Stimulated activated memory B cell treated with anti-CD40 and anti-IgM and Interleukin-4, amounts not matched to agents 10 μg/mL and 1 μg/mL and 100 μg/mL, for 72 hours (primary cell): ENCODE measurements around the gene NKAIN4.

Experiments
- ATAC-seq: fragments of 150-1000 bp; cut with Tn5 transposase; 2 replicates; pipeline ENCODE4 v1.10.0; 2021
- H3K27ac Mint-ChIP-seq: one replicate; pipeline ENCODE4 v1.8.0; 2022; ENCODE audit warnings: mild to moderate bottlenecking, mixed read lengths
- H3K27me3 Mint-ChIP-seq: one replicate; pipeline ENCODE4 v1.8.0; 2022; ENCODE audit warnings: mixed read lengths
- H3K36me3 Mint-ChIP-seq: one replicate; pipeline ENCODE4 v1.8.0; 2022; ENCODE audit warnings: mixed read lengths
- H3K4me1 Mint-ChIP-seq: one replicate; pipeline ENCODE4 v1.8.0; 2022; ENCODE audit warnings: mixed read lengths
- H3K4me3 Mint-ChIP-seq: one replicate; pipeline ENCODE4 v1.8.0; 2022; ENCODE audit warnings: mild to moderate bottlenecking, moderate library complexity, mixed read lengths
- H3K9me3 Mint-ChIP-seq: one replicate; pipeline ENCODE4 v1.8.0; 2022; ENCODE audit warnings: mixed read lengths

Gene NKAIN4

DNA sequence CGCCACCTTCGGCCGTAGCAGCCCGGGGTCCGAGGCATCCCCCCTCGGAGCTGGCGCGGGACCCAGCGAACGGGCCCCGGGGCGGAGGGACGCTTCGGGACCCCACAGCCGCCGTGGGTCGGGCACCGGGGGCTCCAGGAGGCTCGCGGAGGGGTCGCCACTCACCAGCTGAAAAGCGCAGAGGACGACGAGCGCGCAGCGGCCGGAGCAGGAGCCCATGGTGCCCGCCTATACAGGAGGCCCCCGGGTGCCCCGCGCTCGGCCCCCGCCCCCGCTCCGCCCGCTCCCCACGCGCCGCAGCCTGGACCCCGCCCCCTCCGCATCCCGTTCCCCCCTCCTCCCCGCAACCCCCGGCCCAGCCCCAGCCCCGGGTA lies at the start of gene NKAIN4:
TSS of gene NKAIN4 (minus strand) at position 232 of the 374 bp plus-strand sequence. CDS start at position 219, 13 bp downstream.
- no peak within 1 kb of the TSS for H3K27ac Mint-ChIP-seq
- ATAC-seq, result no peak
- H3K4me1 Mint-ChIP-seq, result peaks cover 11% of the 10 kb centered on the region
- no peaks in the 10 kb centered on the region for H3K36me3 Mint-ChIP-seq
- H3K9me3 Mint-ChIP-seq, result peaks cover 3% of the 10 kb centered on the region
- H3K4me3 Mint-ChIP-seq, result no peak within 1 kb of the TSS
- H3K27me3 Mint-ChIP-seq, result peaks cover 87% of the 10 kb centered on the region

DNA sequence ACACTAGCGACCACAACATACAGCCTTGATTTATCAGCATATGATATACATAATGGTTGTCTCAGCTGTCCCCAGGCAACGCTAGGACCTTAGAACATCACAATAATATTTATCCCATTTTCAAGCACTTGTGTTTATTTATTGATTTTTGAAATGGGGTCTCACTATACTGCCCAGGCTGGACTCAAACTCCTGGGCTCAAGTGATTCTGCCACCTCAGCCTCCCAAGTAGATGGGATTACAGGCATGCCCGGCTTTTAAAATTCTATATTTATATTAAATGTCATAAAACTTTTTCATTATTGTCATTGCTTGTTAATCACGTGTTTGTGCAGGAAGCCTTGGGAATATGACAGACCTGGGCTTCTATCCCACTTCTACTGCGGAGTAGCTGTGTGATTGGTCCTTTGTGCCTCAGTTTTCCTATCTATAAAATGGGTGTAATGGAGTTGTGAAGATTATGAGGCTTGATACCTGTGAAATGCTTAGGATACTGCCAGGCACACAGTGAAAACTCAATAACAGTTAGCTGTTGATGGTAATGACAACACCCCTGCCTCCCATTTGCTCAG lies 48.9 kb upstream of the NKAIN4 start:
- H3K36me3 Mint-ChIP-seq, result no peaks in the 10 kb centered on the region
- H3K4me3 Mint-ChIP-seq, result no peak overlapping the region
- no peak for ATAC-seq

DNA sequence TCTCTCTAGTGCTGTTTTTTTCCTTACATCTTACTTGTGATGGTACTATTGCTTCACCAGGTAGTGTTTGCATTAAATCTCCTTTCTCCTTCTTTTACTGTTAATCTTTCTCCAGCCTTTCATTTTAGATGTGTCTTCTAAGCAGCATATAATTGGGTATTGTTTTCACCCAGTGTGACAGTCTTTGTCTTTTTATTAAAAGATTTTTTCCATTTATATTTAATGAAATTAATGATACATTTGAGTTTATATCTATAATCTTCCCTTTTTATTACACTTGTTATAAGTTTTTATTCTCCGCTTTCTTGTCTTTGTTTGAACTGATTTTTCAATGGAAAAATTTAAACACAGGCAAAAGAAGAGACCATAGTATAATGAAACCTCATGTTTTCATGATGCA lies 47.4 kb upstream of the NKAIN4 start:
- Mint-ChIP-seq H3K27ac (no peak overlapping the region), H3K27me3 (peaks cover 59% of the 10 kb centered on the region), H3K9me3 (peaks cover 11% of the 10 kb centered on the region), H3K4me1 (no peaks in the 10 kb centered on the region), H3K36me3 (no peaks in the 10 kb centered on the region), H3K4me3 (no peak overlapping the region)
- no peak for ATAC-seq

More for the DNA sequence above, 48.9 kb upstream of the NKAIN4 start:
- H3K4me1 Mint-ChIP-seq, result no peaks in the 10 kb centered on the region
- H3K9me3 Mint-ChIP-seq, result peaks cover 11% of the 10 kb centered on the region
- no peak overlapping the region for H3K27ac Mint-ChIP-seq
- peaks cover 45% of the 10 kb centered on the region for H3K27me3 Mint-ChIP-seq

DNA sequence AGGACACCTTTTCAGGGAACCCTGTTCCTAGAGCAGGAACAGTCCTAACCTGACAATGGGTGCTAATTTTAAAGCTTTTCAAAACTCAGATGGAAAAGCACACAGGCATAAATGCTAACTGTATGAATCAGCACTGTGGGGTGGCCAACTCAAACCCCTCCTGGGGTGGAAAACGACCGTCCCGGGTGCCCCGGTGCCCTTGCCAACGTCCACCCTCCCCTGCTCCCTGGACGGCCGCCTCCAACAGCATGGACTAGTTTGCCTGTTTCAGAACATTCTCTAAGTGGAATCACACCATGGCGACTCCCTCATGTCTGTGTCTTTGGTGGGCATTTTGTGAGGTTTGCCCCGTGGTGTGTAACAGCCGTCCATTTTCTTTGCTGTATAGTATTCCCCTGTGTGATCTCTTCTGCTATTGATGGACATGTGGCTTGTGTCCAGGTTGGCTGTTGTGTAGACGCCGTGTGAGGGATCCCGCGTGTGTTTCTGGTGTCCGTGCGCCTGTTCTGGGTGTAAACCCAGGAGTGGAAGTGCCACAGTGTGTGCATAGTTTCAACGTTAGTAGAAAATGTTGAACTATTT lies 44.6 kb upstream of the NKAIN4 start:
- Mint-ChIP-seq H3K4me3 (no peak overlapping the region), H3K27me3 (peaks cover 84% of the 10 kb centered on the region), H3K27ac (no peak overlapping the region), H3K9me3 (peaks cover 8% of the 10 kb centered on the region), H3K4me1 (no peaks in the 10 kb centered on the region), H3K36me3 (no peaks in the 10 kb centered on the region)
- ATAC-seq, result no peak

DNA sequence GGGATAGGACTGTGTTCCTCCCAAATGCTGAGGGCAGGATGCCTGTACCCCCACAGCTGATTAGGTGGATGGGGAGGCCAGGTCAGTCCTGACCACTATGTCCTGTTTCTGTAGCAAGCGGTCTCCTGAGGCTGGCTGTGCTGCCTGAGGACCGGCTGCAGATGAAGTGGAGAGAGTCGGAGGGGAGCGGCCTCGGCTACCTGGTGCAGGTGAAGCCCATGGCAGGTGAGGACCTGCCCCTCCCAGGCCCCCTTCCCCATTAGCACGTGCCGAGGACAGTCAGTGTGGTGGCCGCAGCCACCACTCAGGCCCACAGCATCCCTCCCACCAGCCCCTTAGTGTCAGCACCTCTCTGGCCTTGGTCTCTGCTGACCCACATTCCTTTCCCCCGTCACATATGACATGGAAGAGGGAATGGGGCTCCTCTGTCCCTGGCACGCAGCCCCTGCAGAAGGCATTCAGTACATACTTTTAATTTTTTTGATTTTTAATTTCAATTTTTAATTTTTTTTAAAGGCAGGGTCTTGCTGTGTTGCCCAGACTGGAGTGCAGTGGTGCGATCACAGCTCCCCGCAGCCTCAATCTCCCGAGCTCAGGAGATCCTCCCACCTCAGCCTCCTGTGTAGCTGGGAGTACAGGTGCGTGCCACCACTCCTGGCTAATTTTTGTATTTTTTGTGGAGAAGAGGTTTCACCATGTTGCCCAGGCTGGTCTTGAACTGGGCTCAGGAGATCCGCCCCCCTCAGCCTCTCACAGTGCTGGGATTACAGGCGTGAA lies 43.7 kb upstream of the NKAIN4 start:
- Mint-ChIP-seq H3K27ac (no peak overlapping the region), H3K4me3 (no peak overlapping the region), H3K9me3 (peaks cover 8% of the 10 kb centered on the region), H3K27me3 (peaks cover 91% of the 10 kb centered on the region), H3K36me3 (no peaks in the 10 kb centered on the region), H3K4me1 (no peaks in the 10 kb centered on the region)
- ATAC-seq, result no peak

DNA sequence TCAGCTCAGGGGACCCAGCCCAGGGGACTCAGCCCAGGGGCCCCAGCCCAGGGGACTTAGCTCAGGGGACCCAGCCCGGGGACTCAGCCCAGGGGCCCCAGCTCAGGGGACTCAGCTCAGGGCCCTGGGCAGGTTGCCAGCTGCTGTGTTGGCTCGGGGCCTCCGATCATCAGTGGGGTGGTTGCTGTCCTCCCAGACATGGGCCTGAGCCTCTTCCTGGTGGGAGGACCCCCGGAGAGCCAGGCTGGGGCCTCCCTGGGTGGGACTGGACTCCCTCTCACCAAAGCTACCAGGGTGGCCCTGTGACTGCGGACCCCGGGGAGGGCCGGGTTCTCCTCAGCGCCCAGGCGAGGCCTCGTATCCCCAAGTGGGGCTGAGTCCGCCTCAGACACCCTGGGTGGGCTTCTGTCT lies 43.1 kb upstream of the NKAIN4 start:
- H3K4me3 Mint-ChIP-seq, result no peak overlapping the region
- no peak for ATAC-seq

DNA sequence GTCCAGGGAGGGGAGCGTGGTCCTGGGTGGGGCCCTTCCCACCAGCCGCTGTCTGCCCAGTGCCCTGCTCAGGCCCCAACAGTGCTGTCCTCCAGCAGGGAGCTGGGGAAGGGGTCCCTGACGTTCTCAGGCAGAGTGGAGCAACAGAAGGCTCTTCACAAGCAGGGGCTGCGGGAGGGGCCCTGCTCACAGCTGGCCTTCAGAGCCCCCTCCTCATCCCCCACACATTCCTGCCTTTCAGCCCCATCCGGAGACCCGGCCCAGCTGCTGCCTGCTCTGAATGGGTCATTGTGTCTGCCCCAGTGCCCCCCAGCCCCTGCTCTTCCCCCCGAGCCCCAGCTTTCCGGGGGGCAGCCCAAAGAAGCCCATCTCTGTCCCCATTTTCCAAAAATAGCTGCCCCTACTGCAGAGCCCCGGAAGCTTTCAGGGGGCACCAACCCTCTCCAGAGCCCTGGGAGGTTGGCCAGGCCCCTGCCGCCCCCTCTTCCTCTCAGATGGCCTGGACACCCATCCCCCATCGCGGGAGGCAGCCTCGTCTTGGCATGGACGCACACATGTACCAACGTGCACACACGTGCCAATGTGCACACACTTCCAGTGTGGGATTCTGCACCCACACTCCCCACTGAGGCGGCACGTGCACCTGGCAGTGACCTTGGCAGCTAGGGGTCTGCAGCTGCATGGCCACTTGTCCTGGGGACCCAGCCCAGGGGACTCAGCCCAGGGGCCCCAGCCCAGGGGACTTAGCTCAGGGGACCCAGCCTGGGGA lies 42.5 kb upstream of the NKAIN4 start:
- Mint-ChIP-seq H3K9me3 (peaks cover 8% of the 10 kb centered on the region), H3K36me3 (no peaks in the 10 kb centered on the region), H3K27ac (no peak overlapping the region), H3K4me1 (no peaks in the 10 kb centered on the region), H3K4me3 (no peak overlapping the region), H3K27me3 (peaks cover 91% of the 10 kb centered on the region)
- ATAC-seq, result no peak

More for the DNA sequence above, 43.1 kb upstream of the NKAIN4 start:
- Mint-ChIP-seq H3K4me1 (no peaks in the 10 kb centered on the region), H3K27me3 (peaks cover 91% of the 10 kb centered on the region), H3K27ac (no peak overlapping the region), H3K9me3 (peaks cover 8% of the 10 kb centered on the region), H3K36me3 (no peaks in the 10 kb centered on the region)

DNA sequence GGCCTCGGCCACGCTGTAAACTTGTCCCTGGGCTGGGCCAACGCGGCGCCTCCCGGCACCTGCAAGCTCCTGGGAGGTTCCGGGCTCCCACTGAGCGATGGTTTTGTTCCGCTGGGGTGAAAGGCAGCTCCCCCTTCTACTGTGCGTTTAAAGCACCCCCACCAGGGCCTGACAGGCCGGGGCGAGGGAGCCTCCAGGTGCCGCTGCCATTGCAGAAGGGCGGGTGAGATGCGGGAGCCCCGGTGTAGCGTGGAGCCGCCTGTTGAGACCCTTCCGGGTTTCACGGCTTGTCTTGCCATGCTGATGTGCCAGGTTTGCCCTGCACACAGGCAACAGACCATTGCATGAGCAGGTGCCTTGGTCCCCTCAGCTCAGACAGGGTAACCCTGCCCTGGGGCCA lies 41.6 kb upstream of the NKAIN4 start:
- H3K27me3 Mint-ChIP-seq, result peaks cover 82% of the 10 kb centered on the region

DNA sequence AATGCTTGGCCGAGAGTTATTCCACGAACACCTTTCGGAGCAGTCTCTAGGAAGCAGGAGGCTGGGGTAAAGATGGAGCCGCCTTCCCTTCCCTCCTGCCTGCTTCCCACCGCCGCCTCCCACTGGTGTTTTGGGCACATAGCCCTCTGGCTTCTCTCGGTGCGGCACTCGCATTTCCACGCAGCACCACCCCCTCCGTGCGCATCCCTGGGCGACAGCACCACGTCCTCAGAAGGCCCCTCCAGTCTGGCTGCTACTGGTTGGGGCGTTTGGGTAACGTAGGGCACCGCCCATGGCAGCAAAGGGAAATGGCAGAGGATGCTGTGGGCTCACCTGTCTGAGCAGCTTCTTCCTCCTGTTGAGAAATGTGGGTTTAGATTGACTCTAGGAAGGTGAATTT lies 41.2 kb upstream of the NKAIN4 start:
- H3K4me1 Mint-ChIP-seq, result peaks cover 6% of the 10 kb centered on the region
- H3K27ac Mint-ChIP-seq, result no peak overlapping the region
- H3K36me3 Mint-ChIP-seq, result no peaks in the 10 kb centered on the region
- H3K27me3 Mint-ChIP-seq, result peaks cover 78% of the 10 kb centered on the region
- H3K9me3 Mint-ChIP-seq, result peaks cover 4% of the 10 kb centered on the region
- no peak overlapping the region for H3K4me3 Mint-ChIP-seq
- ATAC-seq, result no peak

More for the DNA sequence above, 41.6 kb upstream of the NKAIN4 start:
- ATAC-seq, result no peak
- H3K36me3 Mint-ChIP-seq, result no peaks in the 10 kb centered on the region
- H3K27ac Mint-ChIP-seq, result no peak overlapping the region
- H3K4me1 Mint-ChIP-seq, result peaks cover 2% of the 10 kb centered on the region
- H3K4me3 Mint-ChIP-seq, result no peak overlapping the region
- peaks cover 4% of the 10 kb centered on the region for H3K9me3 Mint-ChIP-seq

DNA sequence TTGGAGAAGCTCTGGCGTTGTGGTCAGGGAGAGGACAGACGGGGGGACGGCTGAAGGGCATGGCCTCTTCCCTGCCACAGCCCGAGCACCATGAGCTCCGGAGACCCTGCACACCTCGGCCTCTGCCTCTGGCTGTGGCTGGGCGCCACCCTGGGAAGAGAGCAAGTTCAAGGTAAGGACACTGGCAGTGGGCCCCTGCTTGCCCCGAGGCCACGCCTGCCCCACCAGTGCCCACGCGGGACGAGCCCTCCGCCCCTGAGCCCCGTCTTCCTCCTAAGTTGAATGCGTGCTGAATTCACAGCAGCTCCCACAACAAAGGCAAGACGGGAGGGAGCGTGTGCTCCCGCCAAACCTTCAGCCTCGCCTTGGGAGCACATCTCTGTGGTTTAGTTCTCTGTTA lies 40.8 kb upstream of the NKAIN4 start:
- Mint-ChIP-seq H3K4me1 (peaks cover 6% of the 10 kb centered on the region), H3K27ac (no peak overlapping the region), H3K36me3 (no peaks in the 10 kb centered on the region), H3K27me3 (peaks cover 74% of the 10 kb centered on the region), H3K4me3 (no peak overlapping the region), H3K9me3 (peaks cover 4% of the 10 kb centered on the region)
- ATAC-seq, result no peak

DNA sequence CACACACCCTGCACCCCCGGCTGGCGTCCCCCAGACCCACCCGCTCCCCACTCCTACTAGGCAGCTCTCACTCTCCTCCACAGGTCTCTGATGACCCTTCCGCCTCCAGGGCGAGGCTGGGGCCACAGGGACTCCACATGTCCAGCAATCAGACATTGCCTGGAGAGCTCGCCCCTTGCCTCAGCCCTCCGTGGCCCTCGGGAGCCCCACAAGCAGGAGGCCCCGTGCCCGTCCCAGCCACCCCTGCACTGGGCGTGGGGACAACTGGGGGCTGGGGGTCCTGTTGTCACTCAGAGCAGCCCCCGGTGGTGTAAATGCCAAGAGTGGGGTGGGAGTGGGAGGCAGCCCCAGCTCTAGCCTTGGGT lies 40.3 kb upstream of the NKAIN4 start:
- H3K4me3 Mint-ChIP-seq, result no peak overlapping the region
- H3K4me1 Mint-ChIP-seq, result peaks cover 6% of the 10 kb centered on the region
- no peaks in the 10 kb centered on the region for H3K36me3 Mint-ChIP-seq
- peaks cover 4% of the 10 kb centered on the region for H3K9me3 Mint-ChIP-seq
- ATAC-seq, result no peak
- H3K27me3 Mint-ChIP-seq, result peaks cover 73% of the 10 kb centered on the region
- H3K27ac Mint-ChIP-seq, result no peak overlapping the region

DNA sequence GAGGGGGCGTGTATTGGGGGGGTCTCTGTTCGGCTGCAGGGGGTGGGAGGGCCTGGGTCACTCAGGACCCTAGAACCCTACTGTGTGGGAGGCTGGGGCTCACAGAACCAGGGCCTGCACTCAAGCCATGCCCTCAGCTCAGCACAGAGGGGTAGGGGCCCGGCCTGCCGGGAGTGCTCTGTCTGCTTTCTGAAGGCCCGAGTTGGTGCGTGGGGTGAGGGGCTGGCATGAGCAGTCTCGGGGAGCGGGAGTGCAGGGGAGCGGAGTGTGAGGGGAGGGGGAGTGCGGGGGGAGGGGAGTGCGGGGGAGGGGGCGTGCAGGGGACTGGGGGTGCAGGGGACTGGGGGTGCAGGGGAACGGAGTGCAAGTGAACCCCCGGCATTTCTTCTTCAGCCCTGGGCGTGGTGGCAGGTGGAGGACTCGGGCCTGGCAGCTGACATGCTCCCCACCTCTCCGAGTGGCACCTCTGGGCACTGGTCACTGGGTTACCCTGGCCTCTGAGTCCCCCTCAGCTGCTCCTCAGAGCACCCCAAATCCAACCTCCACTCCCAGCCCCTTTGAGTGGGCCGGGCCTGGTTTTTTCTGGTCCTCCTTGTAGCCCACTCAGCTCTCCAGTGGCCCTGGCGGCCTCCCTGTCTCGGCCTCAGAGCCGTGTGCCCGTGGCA lies 39.7 kb upstream of the NKAIN4 start:
- peaks cover 2% of the 10 kb centered on the region for H3K36me3 Mint-ChIP-seq
- H3K27ac Mint-ChIP-seq, result no peak overlapping the region
- peaks cover 6% of the 10 kb centered on the region for H3K4me1 Mint-ChIP-seq
- H3K4me3 Mint-ChIP-seq, result no peak overlapping the region
- peaks cover 3% of the 10 kb centered on the region for H3K9me3 Mint-ChIP-seq
- no peak for ATAC-seq
- H3K27me3 Mint-ChIP-seq, result peaks cover 68% of the 10 kb centered on the region

DNA sequence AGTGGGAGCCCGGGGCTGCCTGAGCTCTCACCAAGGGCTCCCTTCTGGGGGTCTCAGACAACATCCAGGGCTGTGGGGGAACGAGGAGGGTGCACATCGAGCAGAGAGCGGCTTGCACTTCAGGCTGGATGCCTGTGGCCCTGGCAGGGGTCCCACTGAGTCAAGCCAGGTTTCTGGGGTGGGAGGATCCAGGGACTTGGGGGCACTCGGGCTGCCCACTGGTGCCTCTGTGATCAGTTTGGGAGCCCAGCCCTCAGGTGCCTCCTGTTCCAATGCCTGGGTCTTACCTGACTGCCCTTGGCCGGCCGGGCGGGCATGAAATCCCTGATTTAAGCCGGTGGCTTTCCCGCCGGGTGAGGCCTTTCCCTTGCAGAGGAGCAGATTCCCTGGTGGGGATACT lies 39.2 kb upstream of the NKAIN4 start:
- Mint-ChIP-seq H3K36me3 (peaks cover 7% of the 10 kb centered on the region), H3K27ac (no peak overlapping the region), H3K4me1 (peaks cover 6% of the 10 kb centered on the region), H3K4me3 (no peak overlapping the region), H3K27me3 (peaks cover 62% of the 10 kb centered on the region), H3K9me3 (no peaks in the 10 kb centered on the region)
- no peak for ATAC-seq

DNA sequence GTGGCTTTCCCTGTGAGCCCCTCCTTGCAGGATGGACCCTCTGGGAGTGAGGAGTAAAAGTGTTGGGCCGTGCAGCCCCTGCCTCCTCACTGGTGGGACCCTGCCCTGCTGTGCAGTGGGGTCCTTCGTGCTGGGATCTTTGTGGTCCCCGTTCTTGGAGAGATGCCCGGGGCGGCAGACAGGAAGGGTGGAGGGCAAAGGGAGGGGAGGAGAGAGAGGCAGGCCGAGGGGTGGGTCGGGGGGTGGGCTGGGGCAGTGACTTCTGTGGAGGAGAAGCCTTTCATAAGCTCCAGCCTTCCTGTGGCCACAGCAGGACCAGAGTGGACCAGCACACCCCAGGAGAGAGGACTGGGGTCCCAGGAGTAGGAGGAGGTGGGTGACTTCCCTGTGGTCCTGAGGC lies 38.6 kb upstream of the NKAIN4 start, which contains the start of gene COL20A1:
TSS of gene COL20A1 (plus strand) at position 283 of the 400 bp plus-strand sequence. CDS start 1,922 bp downstream, outside the sequence.
- H3K27ac Mint-ChIP-seq, result no peak within 1 kb of the TSS
- H3K4me1 Mint-ChIP-seq, result peaks cover 6% of the 10 kb centered on the region
- ATAC-seq, result no peak
- H3K36me3 Mint-ChIP-seq, result peaks cover 12% of the 10 kb centered on the region
- H3K9me3 Mint-ChIP-seq, result no peaks in the 10 kb centered on the region
- H3K27me3 Mint-ChIP-seq, result peaks cover 57% of the 10 kb centered on the region
- no peak within 1 kb of the TSS for H3K4me3 Mint-ChIP-seq

DNA sequence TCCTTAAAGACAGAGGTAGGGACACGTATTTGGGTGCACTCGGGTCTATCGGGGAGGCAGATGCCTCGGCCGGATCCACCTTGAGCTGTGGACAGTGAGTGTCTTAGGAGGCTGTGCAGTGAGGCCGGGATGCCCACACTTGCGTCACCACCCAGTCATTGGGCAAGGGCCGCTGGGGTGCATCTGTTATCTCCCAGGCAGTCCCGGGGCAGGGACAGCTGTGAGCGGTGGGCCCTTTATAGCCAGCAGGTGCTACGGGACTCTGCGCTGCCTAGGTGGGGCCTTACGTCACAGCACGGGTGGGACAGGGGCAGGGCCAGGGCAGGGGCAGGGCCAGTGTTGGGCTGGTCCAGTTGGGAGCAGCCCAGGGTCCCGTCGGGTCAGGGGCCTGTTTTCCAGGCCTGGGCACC lies 38.0 kb upstream of the NKAIN4 start:
- peaks cover 12% of the 10 kb centered on the region for H3K36me3 Mint-ChIP-seq
- no peak overlapping the region for H3K4me3 Mint-ChIP-seq
- peaks cover 6% of the 10 kb centered on the region for H3K4me1 Mint-ChIP-seq
- ATAC-seq, result no peak
- no peak overlapping the region for H3K27ac Mint-ChIP-seq
- H3K27me3 Mint-ChIP-seq, result peaks cover 52% of the 10 kb centered on the region
- H3K9me3 Mint-ChIP-seq, result no peaks in the 10 kb centered on the region
